OCI-LY1 (cell line): ENCODE results near the gene TNS1.

Experiments
- H2AFZ ChIP-seq: fragments of 200-600 bp; sonication (generic), shearing (Covaris generic); 2 replicates; pipeline ENCODE4 v1.6.0; 2014; ENCODE audit warnings: antibody characterized with exemption, mild to moderate bottlenecking, low read length
- H3F3A ChIP-seq: fragments of 200-600 bp; sonication (generic), shearing (Covaris generic); 2 replicates; pipeline ENCODE4 v1.6.0; 2014; ENCODE audit warnings: mild to moderate bottlenecking, antibody characterized with exemption, low read length, moderate library complexity; ENCODE audit not compliant: insufficient read depth
- H3K27ac ChIP-seq: fragments of 200-600 bp; sonication (generic); 2 replicates; pipeline ENCODE4 v1.5.1; 2014; ENCODE audit warnings: low read length, mixed run types, mild to moderate bottlenecking, low read depth; ENCODE audit not compliant: poor library complexity, severe bottlenecking
- H3K27me3 ChIP-seq: fragments of 200-600 bp; sonication (generic); 2 replicates; pipeline ENCODE4 v1.6.0; 2014; ENCODE audit warnings: antibody characterized with exemption, mild to moderate bottlenecking, low read length, moderate library complexity; ENCODE audit not compliant: insufficient read depth
- H3K36me3 ChIP-seq: fragments of 200-600 bp; sonication (generic); 2 replicates; pipeline ENCODE4 v1.6.1; 2014; ENCODE audit warnings: mild to moderate bottlenecking, antibody characterized with exemption, low read length, moderate library complexity, mixed read lengths; ENCODE audit not compliant: insufficient read depth
- H3K4me1 ChIP-seq: fragments of 200-600 bp; sonication (generic); 2 replicates; pipeline ENCODE4 v1.5.1; 2014; ENCODE audit warnings: mild to moderate bottlenecking, low read length, moderate library complexity; ENCODE audit not compliant: insufficient read depth, severe bottlenecking
- H3K4me2 ChIP-seq: fragments of 200-600 bp; sonication (generic), shearing (Covaris generic); 2 replicates; pipeline ENCODE4 v1.6.1; 2014; ENCODE audit warnings: low read length
- H3K4me3 ChIP-seq: fragments of 200-600 bp; sonication (generic); 2 replicates; pipeline ENCODE4 v1.5.1; 2014; ENCODE audit warnings: low read length, low read depth, mild to moderate bottlenecking, mixed read lengths; ENCODE audit not compliant: poor library complexity, severe bottlenecking
- H3K79me2 ChIP-seq: fragments of 200-600 bp; shearing (Covaris generic); 2 replicates; pipeline ENCODE4 v1.6.1; 2016; ENCODE audit warnings: mixed run types, low read length, mixed read lengths; ENCODE audit not compliant: insufficient read depth
- H3K9ac ChIP-seq: fragments of 200-600 bp; sonication (generic), shearing (Covaris generic); 2 replicates; pipeline ENCODE4 v1.6.1; 2014; ENCODE audit warnings: mild to moderate bottlenecking, low read length, mixed read lengths
- H3K9me2 ChIP-seq: fragments of 200-600 bp; sonication (generic), shearing (Covaris generic); 2 replicates; pipeline ENCODE4 v1.6.1; 2014; ENCODE audit warnings: low read depth, mild to moderate bottlenecking, low read length, mixed read lengths
- H3K9me3 ChIP-seq: fragments of 200-600 bp; shearing (Covaris generic); 2 replicates; pipeline ENCODE4 v1.6.1; 2014; ENCODE audit warnings: low read length, mixed read lengths
- H4K20me1 ChIP-seq: fragments of 200-600 bp; sonication (generic), shearing (Covaris generic); 2 replicates; pipeline ENCODE4 v1.6.0; 2016; ENCODE audit warnings: mild to moderate bottlenecking, low read length; ENCODE audit not compliant: insufficient read depth
- EZH2 ChIP-seq: fragments of 200-600 bp; sonication (generic), shearing (Covaris generic); IDR thresholded peaks from 2 replicates; pipeline ENCODE4 v1.8.0; 2017; ENCODE audit warnings: borderline replicate concordance, mixed run types, mild to moderate bottlenecking, antibody characterized with exemption, low read length, moderate library complexity, mixed read lengths
- TF ChIP-seq, protein P1 (sequence below): fragments of 200-600 bp; sonication (generic), shearing (Covaris generic); IDR thresholded peaks from 2 replicates; pipeline ENCODE4 v1.5.1; 2017; ENCODE audit warnings: mild to moderate bottlenecking, antibody characterized with exemption, low read length, moderate library complexity, mixed read lengths

The TNS1 gene

GRCh38 chr2:217755027-217755745 is 247.6 kb downstream of the TNS1 start:
- no peak overlapping the region for H3K9ac ChIP-seq
- no peak for TF ChIP-seq EZH2
- TF ChIP-seq, protein P1, sequence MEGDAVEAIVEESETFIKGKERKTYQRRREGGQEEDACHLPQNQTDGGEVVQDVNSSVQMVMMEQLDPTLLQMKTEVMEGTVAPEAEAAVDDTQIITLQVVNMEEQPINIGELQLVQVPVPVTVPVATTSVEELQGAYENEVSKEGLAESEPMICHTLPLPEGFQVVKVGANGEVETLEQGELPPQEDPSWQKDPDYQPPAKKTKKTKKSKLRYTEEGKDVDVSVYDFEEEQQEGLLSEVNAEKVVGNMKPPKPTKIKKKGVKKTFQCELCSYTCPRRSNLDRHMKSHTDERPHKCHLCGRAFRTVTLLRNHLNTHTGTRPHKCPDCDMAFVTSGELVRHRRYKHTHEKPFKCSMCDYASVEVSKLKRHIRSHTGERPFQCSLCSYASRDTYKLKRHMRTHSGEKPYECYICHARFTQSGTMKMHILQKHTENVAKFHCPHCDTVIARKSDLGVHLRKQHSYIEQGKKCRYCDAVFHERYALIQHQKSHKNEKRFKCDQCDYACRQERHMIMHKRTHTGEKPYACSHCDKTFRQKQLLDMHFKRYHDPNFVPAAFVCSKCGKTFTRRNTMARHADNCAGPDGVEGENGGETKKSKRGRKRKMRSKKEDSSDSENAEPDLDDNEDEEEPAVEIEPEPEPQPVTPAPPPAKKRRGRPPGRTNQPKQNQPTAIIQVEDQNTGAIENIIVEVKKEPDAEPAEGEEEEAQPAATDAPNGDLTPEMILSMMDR = no peak

DNA sequence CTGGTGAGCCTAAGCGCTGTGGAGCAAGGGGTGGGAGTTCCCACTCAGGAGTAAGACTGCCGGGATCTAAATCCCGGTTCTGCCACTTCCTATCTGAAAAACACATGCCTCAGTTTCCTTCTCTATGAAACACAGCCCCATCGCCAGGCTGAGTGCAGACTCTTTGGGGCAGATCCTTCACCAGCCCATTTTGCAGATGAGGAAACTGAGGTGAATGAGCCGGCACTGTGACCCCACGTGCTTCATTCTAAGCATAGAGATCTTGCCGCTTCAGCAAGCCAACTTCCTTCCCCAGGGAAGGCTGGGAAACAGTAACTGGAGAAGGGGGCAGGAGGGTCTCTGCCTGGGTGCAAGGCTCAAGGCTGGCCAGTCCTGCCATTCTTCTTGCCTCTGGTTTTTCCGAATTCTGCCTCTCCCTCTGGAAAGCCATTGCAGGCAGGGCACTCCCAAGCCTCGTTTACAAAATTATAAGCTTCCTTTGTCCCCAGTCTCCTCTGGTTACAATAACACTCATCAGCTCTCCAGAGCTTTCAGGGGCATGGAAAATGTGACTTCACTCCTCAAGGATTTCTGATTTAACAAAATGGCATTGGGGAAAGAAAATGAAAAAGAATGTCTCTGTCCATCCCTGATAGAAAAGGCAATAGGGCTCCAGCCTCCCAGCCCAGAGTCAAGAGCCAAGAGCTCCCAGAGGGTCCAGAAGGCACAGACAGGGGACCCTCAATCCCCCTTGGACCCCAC is 249.2 kb downstream of the TNS1 start:
- TF ChIP-seq, protein P1 = no peak
- TF ChIP-seq EZH2 = no peak
- Histone ChIP-seq H3K27me3 (no peaks in the 10 kb centered on the region), H3K79me2 (no peaks in the 10 kb centered on the region), H2AFZ (no peak overlapping the region), H3F3A (no peaks in the 10 kb centered on the region), H4K20me1 (no peaks in the 10 kb centered on the region), H3K4me3 (no peak overlapping the region), H3K27ac (no peak overlapping the region), H3K9ac (no peak overlapping the region), H3K9me2 (no peaks in the 10 kb centered on the region), H3K4me1 (no peaks in the 10 kb centered on the region), H3K4me2 (no peak overlapping the region), H3K36me3 (no peaks in the 10 kb centered on the region), H3K9me3 (no peaks in the 10 kb centered on the region)

More at GRCh38 chr2:217755027-217755745, 247.6 kb downstream of the TNS1 start:
- H3K27ac ChIP-seq = no peak overlapping the region
- no peak overlapping the region for H3K4me3 ChIP-seq
- H4K20me1 ChIP-seq = no peaks in the 10 kb centered on the region
- no peaks in the 10 kb centered on the region for H3K36me3 ChIP-seq
- no peaks in the 10 kb centered on the region for H3K9me2 ChIP-seq
- no peaks in the 10 kb centered on the region for H3K79me2 ChIP-seq
- no peaks in the 10 kb centered on the region for H3K4me1 ChIP-seq
- H3K9me3 ChIP-seq = no peaks in the 10 kb centered on the region
- no peak overlapping the region for H3K4me2 ChIP-seq
- no peaks in the 10 kb centered on the region for H3F3A ChIP-seq
- H2AFZ ChIP-seq = no peak overlapping the region
- H3K27me3 ChIP-seq = no peaks in the 10 kb centered on the region

GRCh38 chr2:217752714-217753459 is 249.9 kb downstream of the TNS1 start:
- no peaks in the 10 kb centered on the region for H3K27me3 ChIP-seq
- no peak for TF ChIP-seq EZH2
- TF ChIP-seq, protein P1 = no peak
- H3K9me2 ChIP-seq = no peaks in the 10 kb centered on the region

More at GRCh38 chr2:217752714-217753459, 249.9 kb downstream of the TNS1 start:
- no peaks in the 10 kb centered on the region for H4K20me1 ChIP-seq
- no peak overlapping the region for H3K27ac ChIP-seq
- H2AFZ ChIP-seq = no peak overlapping the region
- no peaks in the 10 kb centered on the region for H3K4me1 ChIP-seq
- no peak overlapping the region for H3K4me2 ChIP-seq
- no peak overlapping the region for H3K4me3 ChIP-seq
- H3K79me2 ChIP-seq = no peaks in the 10 kb centered on the region
- H3K9ac ChIP-seq = no peak overlapping the region
- H3F3A ChIP-seq = no peaks in the 10 kb centered on the region
- H3K9me3 ChIP-seq = no peaks in the 10 kb centered on the region
- H3K36me3 ChIP-seq = no peaks in the 10 kb centered on the region
